Loucy (cell line): ENCODE results near the gene MFAP2.

ENCODE experiments used
- H2AFZ ChIP-seq: fragments of 200-600 bp; sonication (generic); 2 replicates; pipeline ENCODE4 v1.6.0; 2016; ENCODE audit warnings: antibody characterized with exemption, mild to moderate bottlenecking, low read length, moderate library complexity
- H3F3A ChIP-seq: fragments of 200-600 bp; 2 replicates; pipeline ENCODE4 v1.6.0; 2016; ENCODE audit warnings: antibody characterized with exemption, low read depth, mild to moderate bottlenecking
- H3K27me3 ChIP-seq: fragments of 200-600 bp; sonication (generic); 2 replicates; pipeline ENCODE4 v1.6.1; 2014; ENCODE audit warnings: low read length, mild to moderate bottlenecking; ENCODE audit not compliant: insufficient read depth, poor library complexity, severe bottlenecking
- H3K36me3 ChIP-seq: fragments of 200-600 bp; sonication (generic); 2 replicates; pipeline ENCODE4 v1.6.1; 2016; ENCODE audit warnings: low read length; ENCODE audit not compliant: insufficient read depth
- H3K4me1 ChIP-seq: fragments of 200-600 bp; sonication (generic); 2 replicates; pipeline ENCODE4 v1.5.1; 2014; ENCODE audit warnings: low read length, mild to moderate bottlenecking; ENCODE audit not compliant: insufficient read depth, poor library complexity, severe bottlenecking
- H3K4me2 ChIP-seq: fragments of 200-600 bp; sonication (generic); 2 replicates; pipeline ENCODE4 v1.6.0; 2014; ENCODE audit warnings: antibody characterized with exemption, low read length, low read depth, mild to moderate bottlenecking; ENCODE audit not compliant: poor library complexity, severe bottlenecking
- H3K4me3 ChIP-seq: fragments of 200-600 bp; sonication (generic); 2 replicates; pipeline ENCODE4 v1.5.1; 2014; ENCODE audit warnings: low read length, mild to moderate bottlenecking, mixed read lengths; ENCODE audit not compliant: poor library complexity, severe bottlenecking
- H3K79me2 ChIP-seq: fragments of 200-600 bp; sonication (generic); 2 replicates; pipeline ENCODE4 v1.6.1; 2014; ENCODE audit warnings: low read length; ENCODE audit not compliant: insufficient read depth
- H3K9ac ChIP-seq: fragments of 200-600 bp; sonication (generic); 2 replicates; pipeline ENCODE4 v1.6.0; 2014; ENCODE audit warnings: mild to moderate bottlenecking, low read depth, low read length, moderate library complexity; ENCODE audit not compliant: poor library complexity, severe bottlenecking
- H3K9me2 ChIP-seq: fragments of 200-600 bp; sonication (generic); replicated peaks from 2 replicates; pipeline ENCODE4 v1.6.1; 2016; ENCODE audit warnings: low read depth, low read length, mixed read lengths
- H3K9me3 ChIP-seq: fragments of 200-600 bp; sonication (generic); 2 replicates; pipeline ENCODE4 v1.6.1; 2014; ENCODE audit warnings: mild to moderate bottlenecking, antibody characterized with exemption, low read length, low read depth; ENCODE audit not compliant: insufficient read depth
- H4K20me1 ChIP-seq: fragments of 200-600 bp; sonication (generic); 2 replicates; pipeline ENCODE4 v1.6.0; 2014; ENCODE audit warnings: antibody characterized with exemption, low read length, mild to moderate bottlenecking; ENCODE audit not compliant: insufficient read depth, poor library complexity, severe bottlenecking
- CTCF ChIP-seq: fragments of 200-600 bp; sonication (generic); conservative IDR thresholded peaks from 2 replicates; pipeline ENCODE4 v1.5.1; 2014; ENCODE audit warnings: mild to moderate bottlenecking, antibody characterized with exemption, low read length
- EZH2phosphoT487 ChIP-seq: fragments of 200-600 bp; IDR thresholded peaks from 2 replicates; pipeline ENCODE4 v1.6.1; 2018; ENCODE audit warnings: antibody characterized with exemption, mild to moderate bottlenecking, moderate library complexity, borderline replicate concordance

The MFAP2 gene

DNA sequence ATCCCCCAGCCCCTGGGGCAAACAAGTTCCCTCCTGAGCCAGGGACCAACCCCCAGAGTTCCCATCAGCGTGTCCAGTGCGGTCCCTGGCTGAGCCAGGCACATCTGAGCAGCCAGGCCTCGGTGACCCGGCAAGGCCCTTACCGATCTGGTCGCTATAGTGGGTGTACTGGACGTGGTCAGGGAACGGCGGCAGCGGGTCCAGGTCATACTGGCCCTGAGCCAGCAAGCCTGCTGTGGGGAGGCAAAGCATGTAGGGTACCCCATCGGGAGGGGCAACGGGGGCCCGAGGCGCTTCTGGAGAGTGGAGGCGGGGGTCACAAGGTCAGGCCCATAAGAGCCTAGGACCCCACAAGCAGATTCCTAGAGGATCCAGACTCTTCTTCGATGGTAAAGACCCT is 3.5 kb downstream of the MFAP2 start:
- Histone ChIP-seq H3K4me2 (no peak overlapping the region), H3F3A (no peaks in the 10 kb centered on the region), H3K4me3 (no peak overlapping the region), H3K4me1 (peaks cover 11% of the 10 kb centered on the region), H2AFZ (no peak overlapping the region), H3K79me2 (no peaks in the 10 kb centered on the region), H3K9me3 (no peaks in the 10 kb centered on the region), H3K9ac (no peak overlapping the region), H3K9me2 (no peaks in the 10 kb centered on the region), H4K20me1 (no peaks in the 10 kb centered on the region), H3K36me3 (no peaks in the 10 kb centered on the region), H3K27me3 (no peaks in the 10 kb centered on the region)
- TF ChIP-seq CTCF = no peak
- no peak for TF ChIP-seq EZH2phosphoT487

DNA sequence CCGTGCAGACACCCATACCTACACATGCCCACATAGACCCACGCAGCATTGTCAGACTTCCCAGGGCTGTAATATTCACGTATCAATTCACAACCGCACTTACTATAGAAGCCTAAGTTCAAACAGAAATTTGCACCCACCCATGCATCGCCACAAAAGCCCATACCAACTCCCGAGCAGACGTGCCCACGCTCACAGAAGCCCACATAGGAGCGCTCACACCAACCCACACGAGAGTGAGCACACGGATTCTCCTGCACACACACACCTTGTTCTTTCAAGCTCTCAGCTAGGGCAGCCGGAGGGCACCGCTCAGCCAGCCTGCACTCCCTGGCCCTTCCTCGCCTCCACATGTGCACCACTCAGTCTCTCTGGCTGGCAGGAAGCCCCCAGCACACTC is 4.6 kb downstream of the MFAP2 start:
- TF ChIP-seq EZH2phosphoT487 (no peak), CTCF (no peak)
- Histone ChIP-seq H3F3A (no peaks in the 10 kb centered on the region), H3K9me2 (no peaks in the 10 kb centered on the region), H3K79me2 (no peaks in the 10 kb centered on the region), H2AFZ (no peak overlapping the region), H4K20me1 (no peaks in the 10 kb centered on the region), H3K4me2 (no peak overlapping the region), H3K36me3 (no peaks in the 10 kb centered on the region), H3K9ac (no peak overlapping the region), H3K9me3 (no peaks in the 10 kb centered on the region), H3K4me1 (peaks cover 11% of the 10 kb centered on the region), H3K27me3 (no peaks in the 10 kb centered on the region), H3K4me3 (no peak overlapping the region)

DNA sequence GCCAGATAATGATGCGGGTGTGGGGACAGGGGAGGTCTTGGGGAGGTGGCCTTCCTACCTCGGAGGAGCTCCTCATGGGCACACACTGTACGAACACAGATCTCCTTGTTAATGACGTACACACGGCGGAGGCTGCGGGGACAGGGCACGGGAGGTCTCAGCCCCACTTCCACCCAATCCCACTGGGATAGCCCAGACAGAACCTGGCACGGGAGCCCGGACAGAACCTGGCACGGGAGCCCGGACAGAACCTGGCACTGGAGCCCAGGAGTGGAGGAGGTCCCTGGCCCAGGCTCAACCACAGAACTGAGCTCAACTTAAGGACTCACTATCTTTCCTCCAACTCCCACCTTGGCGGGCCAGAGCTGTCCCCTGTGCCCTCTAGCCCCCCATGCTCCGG is 5.2 kb downstream of the MFAP2 start:
- H3F3A ChIP-seq = no peaks in the 10 kb centered on the region
- no peaks in the 10 kb centered on the region for H3K79me2 ChIP-seq

More for the DNA sequence above, 5.2 kb downstream of the MFAP2 start:
- Histone ChIP-seq H3K9ac (no peak overlapping the region), H3K36me3 (no peaks in the 10 kb centered on the region), H3K4me2 (no peak overlapping the region), H3K4me3 (no peak overlapping the region), H2AFZ (no peak overlapping the region), H3K4me1 (peaks cover 11% of the 10 kb centered on the region), H3K9me2 (no peaks in the 10 kb centered on the region), H4K20me1 (no peaks in the 10 kb centered on the region), H3K27me3 (no peaks in the 10 kb centered on the region), H3K9me3 (no peaks in the 10 kb centered on the region)
- no peak for TF ChIP-seq CTCF
- TF ChIP-seq EZH2phosphoT487 = no peak
